ENCODE measurements around the gene CSF3R.

GRCh38 chr1:36486439-36487335, 4.0 kb upstream of the CSF3R start:
- TF ChIP-seq POLR2A (IDR thresholded peaks at IDR 0.05) (peak in 1 of 3 donors; percentile 20), CTCF (IDR thresholded peaks at IDR 0.05) (no peak)
